GM12878 (cell line): ENCODE measurements around the gene MFSD6. TPM values are rescaled to one million over a fixed set of nuclear protein-coding genes. Genes with fewer than 3 reads are reported as not detected.

Source experiments
- ATAC-seq: fragments of 200-7000 bp; cut with Tn5 transposase; 3 replicates; pipeline ENCODE4 v1.9.1; 2020; ENCODE audit warnings: mild to moderate bottlenecking, moderate library complexity
- BruUV-seq: library from RNA; stranded (reverse); fragments of 400-500 nt; replicated peaks from 2 replicates; lab custom pipeline; 2021; lab: Mats Ljungman, UMichigan
- CTCF ChIA-PET: fragments of 300-600 bp; sonication (Branson Sonifier 250); formaldehyde crosslinking; extraction: SDS; loops from one replicate; lab custom pipeline; 2021; ENCODE audit warnings: inconsistent platforms; lab: Yijun Ruan, JAX
- POLR2A ChIA-PET: fragments of 350-600 bp; formaldehyde crosslinking; extraction: SDS; loops from one replicate; lab custom pipeline; 2021; ENCODE audit warnings: inconsistent platforms; lab: Charles Lee
- RAD21 ChIA-PET: fragments of 300-600 bp; sonication (Branson Sonifier 250); formaldehyde crosslinking; loops from one replicate; lab custom pipeline; 2023; ENCODE audit warnings: antibody characterized with exemption; ENCODE audit not compliant: unreplicated experiment; lab: Charles Lee
- SMC1A ChIA-PET: fragments of 300-600 bp; sonication (Branson Sonifier 250); formaldehyde crosslinking; loops from one replicate; lab custom pipeline; 2023; ENCODE audit not compliant: unreplicated experiment, uncharacterized antibody; lab: Charles Lee
- DNase-seq: peaks from one replicate; pipeline ENCODE4 v3.0.0-alpha.2; 2011; ENCODE audit warnings: low read depth, low spot score
- FAIRE-seq: peaks from 3 replicates; lab custom pipeline; 2011; peaks lifted over from hg19 to GRCh38; lab: Jason Lieb, UNC
- H2AFZ ChIP-seq: 2 replicates; pipeline ENCODE4 v1.6.0; 2011; ENCODE audit warnings: low read depth, low read length, control low read depth; ENCODE audit not compliant: control insufficient read depth
- H3K27ac ChIP-seq: 2 replicates; pipeline ENCODE4 v1.5.1; 2011; ENCODE audit warnings: control low read depth; ENCODE audit not compliant: control insufficient read depth, insufficient read depth
- H3K27me3 ChIP-seq, 2 experiments: replicated peaks in 1 of 2; 2 replicates each; pipeline versions ENCODE4 v1.6.0 to v1.6.1; 2011; ENCODE audit warnings: low read length in 1 of 2; ENCODE audit not compliant: control insufficient read depth in 2 of 2, insufficient read depth in 2 of 2
- H3K36me3 ChIP-seq, 2 experiments: 2 replicates each; pipeline ENCODE4 v1.5.1; 2011; ENCODE audit warnings: low read length in 1 of 2; ENCODE audit not compliant: control insufficient read depth in 2 of 2, insufficient read depth in 2 of 2
- H3K4me1 ChIP-seq: 2 replicates; pipeline ENCODE4 v1.6.1; 2011; ENCODE audit warnings: mild to moderate bottlenecking, low read length, moderate library complexity, mixed read lengths; ENCODE audit not compliant: control insufficient read depth, insufficient read depth
- H3K4me2 ChIP-seq: 2 replicates; pipeline ENCODE4 v1.6.0; 2011; ENCODE audit warnings: control low read depth; ENCODE audit not compliant: control insufficient read depth, insufficient read depth
- H3K4me3 ChIP-seq: fragments of 200-600 bp; sonication (generic); 2 replicates; pipeline ENCODE4 v1.5.1; 2016
- H3K79me2 ChIP-seq: 2 replicates; pipeline ENCODE4 v1.6.0; 2011; ENCODE audit warnings: low read length; ENCODE audit not compliant: control insufficient read depth, insufficient read depth
- H3K9ac ChIP-seq: 2 replicates; pipeline ENCODE4 v1.8.0; 2011; ENCODE audit warnings: low read length, control low read depth, mixed read lengths; ENCODE audit not compliant: control insufficient read depth, insufficient read depth
- H3K9me3 ChIP-seq: replicated peaks from 3 replicates; pipeline ENCODE4 v1.5.1; 2011; ENCODE audit warnings: mild to moderate bottlenecking, low read length; ENCODE audit not compliant: control insufficient read depth, insufficient read depth
- H4K20me1 ChIP-seq: 2 replicates; pipeline ENCODE4 v1.6.0; 2011; ENCODE audit not compliant: control insufficient read depth, insufficient read depth
- ELK1 ChIP-seq: IDR thresholded peaks from 2 replicates; pipeline ENCODE4 v1.6.1; 2012; ENCODE audit warnings: low read depth, low read length, improper control_type of control experiment
- IRF5 ChIP-seq: fragments of 450-650 bp; IDR thresholded peaks from 2 replicates; pipeline ENCODE4 v1.6.1; 2017; ENCODE audit warnings: borderline replicate concordance
- NFIC ChIP-seq: IDR thresholded peaks from 2 replicates; pipeline ENCODE4 v1.6.1; 2012; ENCODE audit warnings: low read depth, mild to moderate bottlenecking, inconsistent platforms, low read length, moderate library complexity
- NRF1 ChIP-seq: conservative IDR thresholded peaks from 2 replicates; pipeline ENCODE4 v1.6.1; 2011; ENCODE audit warnings: mild to moderate bottlenecking, low read depth, low read length, improper control_type of control experiment
- POLR2AphosphoS5 ChIP-seq: IDR thresholded peaks from 2 replicates; pipeline ENCODE4 v1.6.1; 2011; ENCODE audit warnings: mild to moderate bottlenecking, low read length, inconsistent platforms
- REST ChIP-seq: IDR thresholded peaks from 2 replicates; pipeline ENCODE4 v1.6.1; 2012; ENCODE audit warnings: mild to moderate bottlenecking, low read depth, low read length
- SIX5 ChIP-seq: IDR thresholded peaks from 2 replicates; pipeline ENCODE4 v1.6.1; 2011; ENCODE audit warnings: mild to moderate bottlenecking, low read depth, low read length, moderate library complexity; ENCODE audit not compliant: severe bottlenecking
- YY1 ChIP-seq: IDR thresholded peaks from 2 replicates; pipeline ENCODE4 v1.6.1; 2011; ENCODE audit warnings: low read depth, mild to moderate bottlenecking, low read length
- ZNF24 ChIP-seq: fragments of 450-650 bp; IDR thresholded peaks from 2 replicates; pipeline ENCODE4 v1.6.1; 2017; ENCODE audit warnings: antibody characterized with exemption, mild to moderate bottlenecking
- WGBS: methylation state at CpG from one replicate; pipeline ENCODE4 v1.1.6; 2016; ENCODE audit warnings: low lambda C conversion rate; ENCODE audit not compliant: insufficient replicate concordance, insufficient coverage; ENCODE audit errors: missing lambda C conversion rate; 5-methylcytosine and 5-hydroxymethylcytosine counted together
- in situ Hi-C: fragments of 300-500 bp; cut with MboI; formaldehyde crosslinking; loops from 9 replicates; pipeline ENCODE4 v1.14.3; 2018; ENCODE audit warnings: mixed read lengths
- intact Hi-C: fragments of 100-400 bp; cut with micrococcal nuclease; formaldehyde crosslinking; loops from one replicate; pipeline ENCODE4 v1.14.2; 2022; ENCODE audit not compliant: unreplicated experiment
- polyA plus RNA-seq, 11 experiments: library from polyadenylated mRNA; depleted of rRNA in 4 of 11; unstranded in 6 of 11; stranded (reverse) in 5 of 11; fragments of >200 nt; fragmentation: Nextera tagmentation in 4 of 11; fragmentation: Illumina TruSeq in 1 of 11; extraction: Ambion mirVana in 4 of 11; extraction: Trizol in 1 of 11; gene quantifications; 1 replicate in 1 of 11; 2 replicates in 10 of 11; pipeline versions ENCODE4 v1.2.1 to v1.2.3, GENCODE V29; 2011 to 2016; ENCODE audit warnings: inconsistent platforms in 2 of 11, missing spikeins in 2 of 11, low read depth in 1 of 11
- total RNA-seq, 4 experiments: library from RNA; depleted of rRNA in 3 of 4; stranded (reverse); fragments of >200 nt in 3 of 4; fragmentation: Illumina TruSeq in 1 of 4; extraction: Trizol in 1 of 4; gene quantifications; 2 replicates each; pipeline versions ENCODE4 v1.2.1 to v1.2.3, GENCODE V29; 2013 to 2021

Gene MFSD6
- total and polyA plus RNA-seq, 10 of the 15 experiments (the other 5 are each of a cell fraction or from before 2014, with no cell fraction given): 6.7 to 42.6 (median 24.2) TPM

- no TSS peak for BruUV-seq
- RAD21 ChIA-PET: interaction anchor here (0.6 kb wide), 2 partner anchors 138 to 157 kb away, joined by 3 read pairs; no protein-coding TSS in a partner anchor
- no peak overlapping the region for H2AFZ ChIP-seq
- in situ Hi-C loops: no loop called here
- no peak overlapping the region for H3K4me2 ChIP-seq
- H3K79me2 ChIP-seq: no peaks in the 10 kb centered on the region; the same call in 1 of the 2 replicates
- no peak for ATAC-seq
- H3K9ac ChIP-seq: no peak overlapping the region
- no peaks in the 10 kb centered on the region for H4K20me1 ChIP-seq
- POLR2A ChIA-PET: interaction anchor here (0.6 kb wide), 2 partner anchors 8 to 9 kb away, joined by 3 read pairs; no protein-coding TSS in a partner anchor
- no peaks in the 10 kb centered on the region for H3K36me3 ChIP-seq
- peaks cover 6% of the 10 kb centered on the region for H3K9me3 ChIP-seq
- 96% methylated on average over 3 of the region's 3 CpGs for WGBS
- no peak for DNase-seq
- no peaks in the 10 kb centered on the region for H3K27me3 ChIP-seq
- no peaks in the 10 kb centered on the region for H3K4me1 ChIP-seq
- TF ChIP-seq SIX5 (no peak), ELK1 (no peak), YY1 (no peak), REST (no peak), NRF1 (no peak), POLR2AphosphoS5 (no peak), NFIC (no peak), ZNF24 (no peak), IRF5 (no peak)
- CTCF ChIA-PET: interaction anchor here (0.7 kb wide), 1 partner anchor 9 kb away, joined by 3 read pairs; no protein-coding TSS in a partner anchor
- no peak for FAIRE-seq
- no peak overlapping the region for H3K4me3 ChIP-seq
- intact Hi-C loops: no loop called here
- no peak overlapping the region for H3K27ac ChIP-seq
- SMC1A ChIA-PET: interaction anchor here (0.6 to 2.9 kb wide), 3 partner anchors 8 to 467 kb away, joined by 3 to 10 read pairs (median 6); no protein-coding TSS in a partner anchor
Measured at GRCh38 chr2:190545093-190545492, 136.9 kb downstream of the MFSD6 start.
